ENCODE data around the gene TRAM2. TPM values are rescaled to one million over a fixed set of nuclear protein-coding genes. Genes with fewer than 3 reads are reported as not detected.

The TRAM2 gene
- total and polyA plus RNA-seq, 8 donors, result 1.9 to 11.2 (median 5.0) TPM

- no peak for TF ChIP-seq CTCF (IDR thresholded peaks at IDR 0.05)
- Histone ChIP-seq H3K4me1 (no peaks in the 10 kb centered on the region), H3K36me3 (no peaks in the 10 kb centered on the region), H3K4me3 (no peak overlapping the region), H3K27me3 (no peaks in the 10 kb centered on the region), H3K9me3 (no peaks in the 10 kb centered on the region), H3K27ac (no peak overlapping the region)
- FAIRE-seq (no peak), ATAC-seq (no peak), DNase-seq (no peak)
- intact Hi-C loops (cut with DNase I), result loop anchor here in 2 of 3 donors (5.0 to 10.0 kb wide), 3 partner anchors 46 to 187 kb away; no protein-coding TSS in a partner anchor
- WGBS, 2 donors, result 63 to 76% methylated on average over 2 of the region's 2 CpGs
These were observed 21.9 kb upstream of the TRAM2 start for GRCh38 chr6:52598824-52599190.

GRCh38 chr6:52598123-52598823 is 21.4 kb upstream of the TRAM2 start:
- no peaks in the 10 kb centered on the region for H3K27me3 ChIP-seq
- intact Hi-C loops (cut with DNase I), result loop anchor here in 2 of 3 donors (5.0 to 10.0 kb wide), 3 partner anchors 47 to 186 kb away; no protein-coding TSS in a partner anchor
- H3K9me3 ChIP-seq, result no peaks in the 10 kb centered on the region
- H3K27ac ChIP-seq, result no peak overlapping the region
- ATAC-seq (peak in 3 of 4 donors; percentile 82 to 91 (median 88)), DNase-seq (peak in 4 of 6 donors; percentile 13 to 59 (median 44)), FAIRE-seq (no peak)
- peak; percentile 18 to 49 (median 35) for TF ChIP-seq CTCF (IDR thresholded peaks at IDR 0.05)
- no peaks in the 10 kb centered on the region for H3K4me1 ChIP-seq
- H3K4me3 ChIP-seq, result no peak overlapping the region
- 15 to 19% methylated on average over 12 of the region's 12 CpGs for WGBS, 2 donors
- no peaks in the 10 kb centered on the region for H3K36me3 ChIP-seq

GRCh38 chr6:52597738-52598122 is 20.9 kb upstream of the TRAM2 start:
- no peak overlapping the region for H3K27ac ChIP-seq
- FAIRE-seq (no peak), ATAC-seq (peak in 1 of 4 donors; percentile 20), DNase-seq (no peak)
- no peaks in the 10 kb centered on the region for H3K36me3 ChIP-seq
- no peak overlapping the region for H3K4me3 ChIP-seq
- TF ChIP-seq CTCF (IDR thresholded peaks at IDR 0.05), result no peak
- H3K9me3 ChIP-seq, result no peaks in the 10 kb centered on the region
- intact Hi-C loops (cut with DNase I), result loop anchor here in 2 of 3 donors (5.0 to 10.0 kb wide), 3 partner anchors 47 to 185 kb away; no protein-coding TSS in a partner anchor
- no peaks in the 10 kb centered on the region for H3K4me1 ChIP-seq
- H3K27me3 ChIP-seq, result no peaks in the 10 kb centered on the region

GRCh38 chr6:52596371-52597028 is 19.6 kb upstream of the TRAM2 start:
- Histone ChIP-seq H3K36me3 (no peaks in the 10 kb centered on the region), H3K4me3 (no peak overlapping the region), H3K9me3 (no peaks in the 10 kb centered on the region), H3K27ac (no peak overlapping the region), H3K4me1 (no peaks in the 10 kb centered on the region), H3K27me3 (no peaks in the 10 kb centered on the region)
- TF ChIP-seq CTCF (IDR thresholded peaks at IDR 0.05), result no peak
- no peak for DNase-seq
- intact Hi-C loops (cut with DNase I), result loop anchor here in 2 of 3 donors (5.0 to 10.0 kb wide), 3 partner anchors 48 to 184 kb away; no protein-coding TSS in a partner anchor
- 48 to 61% methylated on average over 2 of the region's 2 CpGs for WGBS, 2 donors
- no peak for ATAC-seq
- FAIRE-seq, result no peak

GRCh38 chr6:52595796-52596130 is 18.9 kb upstream of the TRAM2 start:
- H3K4me3 ChIP-seq, result no peak overlapping the region
- DNase-seq, result no peak
- TF ChIP-seq CTCF (IDR thresholded peaks at IDR 0.05), result no peak
- H3K4me1 ChIP-seq, result no peaks in the 10 kb centered on the region
- no peak for FAIRE-seq
- H3K36me3 ChIP-seq, result no peaks in the 10 kb centered on the region
- no peaks in the 10 kb centered on the region for H3K9me3 ChIP-seq
- H3K27ac ChIP-seq, result no peak overlapping the region
- no peak for ATAC-seq
- intact Hi-C loops (cut with DNase I), result loop anchor here in 2 of 3 donors (5.0 to 10.0 kb wide), 3 partner anchors 49 to 183 kb away; no protein-coding TSS in a partner anchor
- H3K27me3 ChIP-seq, result no peaks in the 10 kb centered on the region
